Sigmoid colon (tissue), 4 donors: ENCODE measurements around the gene TRAF3.

Experiments
- CTCF ChIP-seq, 4 experiments: fragments of 450-650 bp in 3 of 4; fragments of 200-600 bp in 1 of 4; IDR thresholded peaks; one replicate each; pipeline ENCODE4 v1.5.1; 2016 to 2019; ENCODE audit warnings: antibody characterized with exemption in 4 of 4, mild to moderate bottlenecking in 3 of 4, moderate library complexity in 2 of 4
- EP300 ChIP-seq, 4 donors: sonication (generic); formaldehyde crosslinking; IDR thresholded peaks; one replicate each; pipeline ENCODE4 v1.6.1; 2017; ENCODE audit warnings: antibody characterized with exemption in 4 of 4
- POLR2A ChIP-seq, 2 donors: fragments of 450-650 bp; IDR thresholded peaks; one replicate each; pipeline ENCODE4 v1.6.1; 2016; ENCODE audit warnings: antibody characterized with exemption in 2 of 2, mild to moderate bottlenecking in 2 of 2, moderate library complexity in 2 of 2

- TF ChIP-seq EP300 (IDR thresholded peaks at IDR 0.05) (no peak), POLR2A (IDR thresholded peaks at IDR 0.05) (no peak), CTCF (IDR thresholded peaks at IDR 0.05) (no peak)
These were observed 120.2 kb downstream of the TRAF3 start for GRCh38 chr14:102897299-102898027.
